Glutamatergic neuron (in vitro differentiated cells): ENCODE data around the gene CEP104. TPM values are rescaled to one million over a fixed set of nuclear protein-coding genes. Genes with fewer than 3 reads are reported as not detected.

Experiments
- DNase-seq: peaks from one replicate; pipeline ENCODE4 v3.0.0; 2022
- H3K27ac Mint-ChIP-seq: one replicate; pipeline ENCODE4 v1.8.0; 2020; ENCODE audit warnings: mild to moderate bottlenecking, mixed read lengths, inconsistent platforms; ENCODE audit not compliant: unreplicated experiment
- H3K27me3 Mint-ChIP-seq: one replicate; pipeline ENCODE4 v1.8.0; 2020; ENCODE audit warnings: mild to moderate bottlenecking, moderate library complexity, mixed read lengths, inconsistent platforms; ENCODE audit not compliant: unreplicated experiment
- H3K36me3 Mint-ChIP-seq: one replicate; pipeline ENCODE4 v1.8.0; 2020; ENCODE audit warnings: mild to moderate bottlenecking, mixed read lengths, inconsistent platforms; ENCODE audit not compliant: unreplicated experiment
- H3K4me1 Mint-ChIP-seq: one replicate; pipeline ENCODE4 v1.8.0; 2020; ENCODE audit warnings: mild to moderate bottlenecking, low read depth, mixed read lengths, inconsistent platforms; ENCODE audit not compliant: unreplicated experiment
- H3K4me3 Mint-ChIP-seq: one replicate; pipeline ENCODE4 v1.8.0; 2020; ENCODE audit warnings: mild to moderate bottlenecking, mixed read lengths, inconsistent platforms; ENCODE audit not compliant: unreplicated experiment
- H3K9me3 Mint-ChIP-seq: one replicate; pipeline ENCODE4 v1.8.0; 2020; ENCODE audit warnings: mild to moderate bottlenecking, moderate library complexity, mixed read lengths, inconsistent platforms; ENCODE audit not compliant: unreplicated experiment
- CTCF ChIP-seq: fragments of 200-600 bp; sonication (generic); IDR thresholded peaks from one replicate; pipeline ENCODE4 v1.5.0; 2021; ENCODE audit not compliant: partially characterized antibody, unreplicated experiment
- total RNA-seq: library from RNA; stranded (reverse); fragmentation: NEBNext Ultra II Directional; extraction: Animal tissue kit (Norgen Biotek cat#: 25700); gene quantifications from one replicate; pipeline ENCODE4 v1.2.1, GENCODE V29; 2021; ENCODE audit not compliant: unreplicated experiment

CEP104 gene
- total RNA-seq, 1 donor from 2014 or later: 102 TPM

GRCh38 chr1:3894626-3895278 lies 37.7 kb upstream of the CEP104 start:
- DNase-seq: no peak
- Mint-ChIP-seq H3K27ac (no peak overlapping the region), H3K27me3 (peaks cover 4% of the 10 kb centered on the region), H3K9me3 (no peaks in the 10 kb centered on the region), H3K4me1 (peaks cover 6% of the 10 kb centered on the region), H3K36me3 (no peaks in the 10 kb centered on the region), H3K4me3 (no peak overlapping the region)
- no peak for TF ChIP-seq CTCF

- H3K27ac Mint-ChIP-seq: no peak overlapping the region
- no peak for DNase-seq
- peaks cover 3% of the 10 kb centered on the region for H3K4me1 Mint-ChIP-seq
- no peak for TF ChIP-seq CTCF
- H3K9me3 Mint-ChIP-seq: no peaks in the 10 kb centered on the region
- H3K36me3 Mint-ChIP-seq: no peaks in the 10 kb centered on the region
- H3K27me3 Mint-ChIP-seq: peaks cover 4% of the 10 kb centered on the region
- no peak overlapping the region for H3K4me3 Mint-ChIP-seq
Observed at GRCh38 chr1:3893190-3893589, 36.2 kb upstream of the CEP104 start.

GRCh38 chr1:3892748-3893147 lies 35.7 kb upstream of the CEP104 start:
- Mint-ChIP-seq H3K27ac (no peak overlapping the region), H3K4me1 (peaks cover 3% of the 10 kb centered on the region), H3K27me3 (peaks cover 4% of the 10 kb centered on the region), H3K9me3 (no peaks in the 10 kb centered on the region), H3K4me3 (no peak overlapping the region), H3K36me3 (no peaks in the 10 kb centered on the region)
- TF ChIP-seq CTCF: no peak
- DNase-seq: no peak

- Mint-ChIP-seq H3K27me3 (peaks cover 2% of the 10 kb centered on the region), H3K4me1 (peaks cover 2% of the 10 kb centered on the region), H3K4me3 (no peak overlapping the region), H3K27ac (no peak overlapping the region), H3K9me3 (no peaks in the 10 kb centered on the region), H3K36me3 (no peaks in the 10 kb centered on the region)
- no peak for DNase-seq
- no peak for TF ChIP-seq CTCF
Observed at GRCh38 chr1:3891329-3891865, 34.4 kb upstream of the CEP104 start.
